H1 (cell line): ENCODE measurements around the gene GJA8. TPM values are rescaled to one million over a fixed set of nuclear protein-coding genes. Genes with fewer than 3 reads are reported as not detected.
"Not testable (repeated sequence)": the region's sequence is repeated elsewhere in the genome, so short reads cannot be mapped to it uniquely, and the experiment has no call there.

Experiments used
- CTCF ChIA-PET: fragments of 300-600 bp; sonication (Branson Sonifier 250); formaldehyde crosslinking; loops from one replicate; lab custom pipeline; 2021; ENCODE audit not compliant: partially characterized antibody; lab: Charles Lee
- POLR2A ChIA-PET: fragments of 300-600 bp; sonication (Branson Sonifier 250); formaldehyde crosslinking; loops from one replicate; lab custom pipeline; 2021; ENCODE audit warnings: inconsistent platforms; ENCODE audit not compliant: partially characterized antibody; lab: Charles Lee
- DNase-seq, 2 experiments: peaks; one replicate each; pipeline versions ENCODE4 v3.0.0 to v3.0.0-alpha.2; 2010 to 2022; ENCODE audit warnings: low spot score in 2 of 2, low read depth in 1 of 2, mixed read lengths in 1 of 2
- FAIRE-seq: peaks from 2 replicates; lab custom pipeline; 2011; peaks lifted over from hg19 to GRCh38; lab: Jason Lieb, UNC
- H2AFZ ChIP-seq: 2 replicates; pipeline ENCODE4 v1.8.1; 2012; ENCODE audit warnings: low read length, inconsistent platforms
- H2AK5ac ChIP-seq: 2 replicates; pipeline ENCODE4 v1.6.1; 2013; ENCODE audit warnings: low read depth, low read length
- H2BK120ac ChIP-seq: replicated peaks from 2 replicates; pipeline ENCODE3; 2013; ENCODE audit warnings: low read depth, low read length, inconsistent platforms
- H2BK12ac ChIP-seq: 2 replicates; pipeline ENCODE4 v1.6.1; 2013; ENCODE audit warnings: low read depth, low read length
- H2BK15ac ChIP-seq: 2 replicates; pipeline ENCODE4 v1.6.1; 2013; ENCODE audit warnings: low read length
- H2BK20ac ChIP-seq: 2 replicates; pipeline ENCODE4 v1.6.1; 2013; ENCODE audit warnings: low read length
- H2BK5ac ChIP-seq: 2 replicates; pipeline ENCODE4 v1.6.1; 2013; ENCODE audit warnings: low read depth, low read length
- H3K14ac ChIP-seq: 2 replicates; pipeline ENCODE4 v1.6.1; 2013; ENCODE audit warnings: inconsistent platforms; ENCODE audit not compliant: insufficient read length
- H3K18ac ChIP-seq: 2 replicates; pipeline ENCODE4 v1.6.1; 2013; ENCODE audit warnings: low read length; ENCODE audit errors: extremely low read depth
- H3K23ac ChIP-seq: 2 replicates; pipeline ENCODE4 v1.6.1; 2013; ENCODE audit warnings: inconsistent platforms; ENCODE audit not compliant: insufficient read length
- H3K23me2 ChIP-seq: 2 replicates; pipeline ENCODE4 v1.6.1; 2013; ENCODE audit warnings: low read depth, low read length
- H3K27ac ChIP-seq: 2 replicates; pipeline ENCODE4 v1.6.1; 2011; ENCODE audit warnings: low read depth, low read length, inconsistent platforms
- H3K27me3 ChIP-seq, 4 experiments: replicated peaks in 1 of 4; 1 replicate in 1 of 4; 2 replicates in 3 of 4; pipeline versions ENCODE4 v1.6.1 to v1.8.1; 2011 to 2013; ENCODE audit warnings: low read length in 3 of 4, mild to moderate bottlenecking in 3 of 4, inconsistent platforms in 2 of 4, mixed read lengths in 2 of 4, moderate library complexity in 1 of 4; ENCODE audit not compliant: control insufficient read depth in 3 of 4, insufficient read depth in 3 of 4; ENCODE audit errors: extremely low read depth in 1 of 4
- H3K36me3 ChIP-seq, 4 experiments: 2 replicates each; pipeline versions ENCODE4 v1.6.1 to v1.8.1; 2011 to 2013; ENCODE audit warnings: mild to moderate bottlenecking in 4 of 4, low read length in 3 of 4, moderate library complexity in 2 of 4, control low read depth in 1 of 4, inconsistent platforms in 1 of 4; ENCODE audit not compliant: insufficient read depth in 4 of 4, control insufficient read depth in 2 of 4
- H3K4ac ChIP-seq: replicated peaks from 2 replicates; pipeline ENCODE3; 2013; ENCODE audit warnings: low read length, low read depth, mixed read lengths, inconsistent platforms; ENCODE audit not compliant: insufficient read length
- H3K4me1 ChIP-seq, 4 experiments: replicated peaks in 1 of 4; 1 replicate in 1 of 4; 2 replicates in 3 of 4; pipeline versions ENCODE4 v1.6.1 to v1.8.1; 2011 to 2013; ENCODE audit warnings: low read length in 3 of 4, inconsistent platforms in 2 of 4, mixed read lengths in 1 of 4; ENCODE audit not compliant: insufficient read depth in 4 of 4, control insufficient read depth in 3 of 4
- H3K4me2 ChIP-seq, 2 experiments: 2 replicates each; pipeline versions ENCODE4 v1.6.1 to v1.8.1; 2011 to 2013; ENCODE audit warnings: low read depth in 2 of 2, low read length in 2 of 2, control low read depth in 1 of 2, inconsistent platforms in 1 of 2, mild to moderate bottlenecking in 1 of 2; ENCODE audit not compliant: insufficient read depth in 1 of 2
- H3K4me3 ChIP-seq, 4 experiments: fragments of 200-600, 300-600 bp in 1 of 4; sonication (generic), shearing (Covaris generic), sonication (Bioruptor Twin) in 1 of 4; 2 replicates each; pipeline versions ENCODE4 v1.5.1 to v1.8.1; 2011 to 2016; ENCODE audit warnings: low read length in 4 of 4, low read depth in 3 of 4, control low read depth in 2 of 4, inconsistent platforms in 2 of 4, mild to moderate bottlenecking in 2 of 4, mixed read lengths in 1 of 4, moderate library complexity in 1 of 4; ENCODE audit not compliant: insufficient read depth in 2 of 4; ENCODE audit errors: extremely low read depth in 1 of 4
- H3K56ac ChIP-seq: replicated peaks from 2 replicates; pipeline ENCODE3; 2013; ENCODE audit warnings: low read depth, mild to moderate bottlenecking, mixed read lengths, low read length, inconsistent platforms; ENCODE audit not compliant: insufficient read length
- H3K79me1 ChIP-seq: 2 replicates; pipeline ENCODE4 v1.6.1; 2013; ENCODE audit warnings: low read depth, low read length, control low read depth
- H3K79me2 ChIP-seq, 2 experiments: 2 replicates each; pipeline versions ENCODE4 v1.6.1 to v1.8.1; 2012 to 2013; ENCODE audit warnings: low read length in 2 of 2, mild to moderate bottlenecking in 2 of 2, inconsistent platforms in 1 of 2; ENCODE audit not compliant: insufficient read depth in 2 of 2, control insufficient read depth in 1 of 2
- H3K9ac ChIP-seq, 4 experiments: replicated peaks in 1 of 4; 1 replicate in 1 of 4; 2 replicates in 3 of 4; pipeline versions ENCODE4 v1.6.1 to v1.8.1; 2011 to 2013; ENCODE audit warnings: low read depth in 3 of 4, low read length in 3 of 4, control low read depth in 2 of 4, mild to moderate bottlenecking in 2 of 4, moderate library complexity in 2 of 4, inconsistent platforms in 1 of 4; ENCODE audit errors: extremely low read depth in 1 of 4
- H3K9me3 ChIP-seq, 2 experiments: 2 replicates each; pipeline versions ENCODE4 v1.6.1 to v1.8.1; 2012 to 2013; ENCODE audit warnings: mild to moderate bottlenecking in 2 of 2, moderate library complexity in 2 of 2, control low read depth in 1 of 2, inconsistent platforms in 1 of 2, low read depth in 1 of 2, low read length in 1 of 2, mixed read lengths in 1 of 2; ENCODE audit not compliant: insufficient read depth in 2 of 2
- H4K20me1 ChIP-seq, 2 experiments: replicated peaks in 1 of 2; 2 replicates each; pipeline versions ENCODE3 to v1.8.1; 2011 to 2013; ENCODE audit warnings: inconsistent platforms in 2 of 2, low read length in 2 of 2, mild to moderate bottlenecking in 1 of 2; ENCODE audit not compliant: insufficient read depth in 2 of 2, control insufficient read depth in 1 of 2
- H4K5ac ChIP-seq: 2 replicates; pipeline ENCODE4 v1.6.1; 2013; ENCODE audit warnings: low read length, low read depth, mixed read lengths, inconsistent platforms; ENCODE audit not compliant: insufficient read length
- H4K8ac ChIP-seq: 2 replicates; pipeline ENCODE4 v1.8.0; 2013; ENCODE audit warnings: mild to moderate bottlenecking, moderate library complexity, low read length, inconsistent platforms; ENCODE audit not compliant: insufficient read depth; ENCODE audit errors: extremely low read depth
- H4K91ac ChIP-seq: replicated peaks from 2 replicates; pipeline ENCODE3; 2013; ENCODE audit warnings: low read length, mixed read lengths, inconsistent platforms; ENCODE audit not compliant: insufficient read length
- WGBS, 2 experiments: shearing (Covaris generic) in 1 of 2; methylation state at CpG; one replicate each; pipeline versions ENCODE4 v1.1.6 to v1.1.7; 2013 to 2015; ENCODE audit warnings: low lambda C conversion rate in 2 of 2, mixed read lengths in 2 of 2, inconsistent platforms in 1 of 2, low coverage in 1 of 2, missing lambda C conversion rate in 1 of 2; ENCODE audit not compliant: insufficient replicate concordance in 2 of 2, insufficient coverage in 1 of 2, insufficient read length in 1 of 2; ENCODE audit errors: extremely low coverage in 1 of 2, missing lambda C conversion rate in 1 of 2; 5-methylcytosine and 5-hydroxymethylcytosine counted together
- polyA plus RNA-seq, 7 experiments: library from polyadenylated mRNA; depleted of rRNA in 3 of 7; stranded (reverse) in 5 of 7; unstranded in 2 of 7; fragments of >200 nt in 5 of 7; fragments of 200-250 nt in 2 of 7; gene quantifications; 1 replicate in 5 of 7; 2 replicates in 1 of 7; 4 replicates in 1 of 7; pipeline versions ENCODE4 v1.2.1 to v1.2.3, GENCODE V29; 2011 to 2013; ENCODE audit warnings: missing spikeins in 2 of 7, mixed read lengths in 2 of 7
- total RNA-seq: library from RNA; stranded (reverse); fragmentation: NEBNext Ultra II Directional; extraction: Animal tissue kit (Norgen Biotek cat#: 25700); gene quantifications from 2 replicates; pipeline ENCODE4 v1.2.1, GENCODE V29; 2021

Gene GJA8
- total and polyA plus RNA-seq, 2 of the 8 experiments (the other 6 are each of a cell fraction or from before 2014, with no cell fraction given): not detected

GRCh38 chr1:147931137-147931536 lies 28.5 kb downstream of the GJA8 start:
- not testable (repeated sequence) for H3K18ac ChIP-seq, H2BK12ac ChIP-seq, H3K56ac ChIP-seq, H2AFZ ChIP-seq, H4K20me1 ChIP-seq, H4K91ac ChIP-seq, H2BK5ac ChIP-seq, H3K9ac ChIP-seq, H4K5ac ChIP-seq, H3K9me3 ChIP-seq, H4K8ac ChIP-seq, H3K4me1 ChIP-seq, H2BK120ac ChIP-seq, H3K4ac ChIP-seq, H3K79me2 ChIP-seq, H2BK20ac ChIP-seq, H3K14ac ChIP-seq, DNase-seq, FAIRE-seq, H3K79me1 ChIP-seq, H3K23me2 ChIP-seq, H3K27ac ChIP-seq, H3K23ac ChIP-seq, H3K4me2 ChIP-seq, H3K27me3 ChIP-seq, H3K4me3 ChIP-seq, H2BK15ac ChIP-seq, H3K36me3 ChIP-seq, H2AK5ac ChIP-seq
- 82% methylated on average over 2 of the region's 2 CpGs; no CpG with 5 or more reads in 1 of the 2 experiments for WGBS, 2 experiments
- CTCF ChIA-PET: interaction anchor here (0.6 kb wide), 1 partner anchor 357 kb away, joined by 3 read pairs; no protein-coding TSS in a partner anchor
- POLR2A ChIA-PET: interaction anchor here (0.6 to 0.7 kb wide), 2 partner anchors 80 to 769 kb away, joined by 3 read pairs; no protein-coding TSS in a partner anchor

GRCh38 chr1:147935296-147935695 lies 32.7 kb downstream of the GJA8 start:
- H3K4me2 ChIP-seq, H3K9ac ChIP-seq, H2BK20ac ChIP-seq, H3K56ac ChIP-seq, H4K20me1 ChIP-seq, H3K79me1 ChIP-seq, H3K18ac ChIP-seq, H3K14ac ChIP-seq, H3K4me1 ChIP-seq, H2BK12ac ChIP-seq, H2BK5ac ChIP-seq, H3K23ac ChIP-seq, H4K5ac ChIP-seq, H3K27me3 ChIP-seq, H3K9me3 ChIP-seq, H2BK120ac ChIP-seq, H3K36me3 ChIP-seq, H3K23me2 ChIP-seq, POLR2A ChIA-PET, H4K8ac ChIP-seq, DNase-seq, H4K91ac ChIP-seq, H2AK5ac ChIP-seq, H3K27ac ChIP-seq, H3K4me3 ChIP-seq, FAIRE-seq, H2BK15ac ChIP-seq, H3K79me2 ChIP-seq, CTCF ChIA-PET, H3K4ac ChIP-seq, H2AFZ ChIP-seq: not testable (repeated sequence)
- WGBS, 2 experiments: 90% methylated on average over 3 of the region's 3 CpGs; no CpG with 5 or more reads in 1 of the 2 experiments
